ENCODE results near the gene OCRL. TPM values are rescaled to one million over a fixed set of nuclear protein-coding genes. Genes with fewer than 3 reads are reported as not detected.

The OCRL gene
- total and polyA plus RNA-seq, 2 experiments from 2014 or later, result 3.9 to 16.5 TPM

- Histone ChIP-seq H3K4me3 (no peak overlapping the region), H3K27ac (ENCODE audit: low read depth) (no peak overlapping the region), H3K4me2 (no peak overlapping the region), H3K79me2 (replicated peaks; ENCODE audit: insufficient read depth) (no peaks in the 10 kb centered on the region), H4K20me1 (replicated peaks; ENCODE audit: insufficient read depth) (no peaks in the 10 kb centered on the region), H2AFZ (no peak overlapping the region), H3F3A (replicated peaks; ENCODE audit: low read depth) (no peaks in the 10 kb centered on the region), H3K4me1 (ENCODE audit: insufficient read depth) (no peaks in the 10 kb centered on the region), H3K36me3 (ENCODE audit: insufficient read depth) (no peaks in the 10 kb centered on the region), H3K9me2 (ENCODE audit: insufficient read depth) (no peaks in the 10 kb centered on the region), H3K27me3 (ENCODE audit: insufficient read depth) (no peaks in the 10 kb centered on the region)
- no peaks in the 10 kb centered on the region for H3K27me3 Mint-ChIP-seq (ENCODE audit: insufficient read depth, low read depth, poor library complexity)
- DNase-seq (ENCODE audit: low spot score), result no peak
- no peak overlapping the region for H3K4me3 Mint-ChIP-seq
- H3K27ac Mint-ChIP-seq, result no peak overlapping the region
- H3K36me3 Mint-ChIP-seq (ENCODE audit: low read depth), result no peaks in the 10 kb centered on the region
- H3K4me1 Mint-ChIP-seq, result peaks cover 11% of the 10 kb centered on the region; the same call in 2 of the 3 replicates
- no peak for TF ChIP-seq ZNF331 (CRISPR knock-in tag; IDR thresholded peaks at IDR 0.05; ENCODE audit: low read depth)
- TF ChIP-seq JUNB (IDR thresholded peaks at IDR 0.05; ENCODE audit: unreplicated experiment), result no peak
- no peak for TF ChIP-seq STAT1 (IDR thresholded peaks at IDR 0.05; ENCODE audit: unreplicated experiment)
- no peak for TF ChIP-seq CREB1 (CRISPR knock-in tag; IDR thresholded peaks at IDR 0.05; ENCODE audit: low read depth)
- ATAC-seq, result no peak
- H3K9me3 Mint-ChIP-seq, result no peaks in the 10 kb centered on the region
Observed at GRCh38 chrX:129608496-129608895, 68.4 kb downstream of the OCRL start.

GRCh38 chrX:129609395-129609794, 69.3 kb downstream of the OCRL start:
- DNase-seq (ENCODE audit: low spot score) (no peak), ATAC-seq (no peak)
- Histone ChIP-seq H3K27ac (ENCODE audit: low read depth) (no peak overlapping the region), H4K20me1 (replicated peaks; ENCODE audit: insufficient read depth) (no peaks in the 10 kb centered on the region), H3K4me1 (ENCODE audit: insufficient read depth) (no peaks in the 10 kb centered on the region), H3K4me3 (no peak overlapping the region), H3K27me3 (ENCODE audit: insufficient read depth) (no peaks in the 10 kb centered on the region), H3K79me2 (replicated peaks; ENCODE audit: insufficient read depth) (no peaks in the 10 kb centered on the region), H3K4me2 (no peak overlapping the region), H2AFZ (no peak overlapping the region), H3K36me3 (ENCODE audit: insufficient read depth) (no peaks in the 10 kb centered on the region), H3F3A (replicated peaks; ENCODE audit: low read depth) (no peaks in the 10 kb centered on the region), H3K9me2 (ENCODE audit: insufficient read depth) (no peaks in the 10 kb centered on the region)
- H3K4me3 Mint-ChIP-seq, result no peak overlapping the region
- peaks cover 16% of the 10 kb centered on the region for H3K4me1 Mint-ChIP-seq
- H3K27me3 Mint-ChIP-seq (ENCODE audit: insufficient read depth, low read depth, poor library complexity), result no peaks in the 10 kb centered on the region
- TF ChIP-seq POLR2AphosphoS5 (IDR thresholded peaks at IDR 0.05; ENCODE audit: low read depth) (no peak), CTCF (conservative IDR thresholded peaks at IDR 0.05; ENCODE audit: low read depth in 2 of 2) (peak in 1 of 2 experiments; percentile 43; a peak in 3 of 4 replicates)
- no peaks in the 10 kb centered on the region for H3K9me3 Mint-ChIP-seq
- no peaks in the 10 kb centered on the region for H3K36me3 Mint-ChIP-seq (ENCODE audit: low read depth)
- no peak overlapping the region for H3K27ac Mint-ChIP-seq

GRCh38 chrX:129612396-129612795, 72.3 kb downstream of the OCRL start:
- no peaks in the 10 kb centered on the region for H3K27me3 Mint-ChIP-seq (ENCODE audit: insufficient read depth, low read depth, poor library complexity)
- no peak for TF ChIP-seq REST (IDR thresholded peaks at IDR 0.05; ENCODE audit: unreplicated experiment)
- no peak for TF ChIP-seq NANOG (IDR thresholded peaks at IDR 0.05; ENCODE audit: borderline replicate concordance)
- no peak for TF ChIP-seq POLR2AphosphoS5 (IDR thresholded peaks at IDR 0.05; ENCODE audit: low read depth)
- no peak for TF ChIP-seq EZH2phosphoT487 (IDR thresholded peaks at IDR 0.05; ENCODE audit: unreplicated experiment)
- no peak for TF ChIP-seq STAT1 (IDR thresholded peaks at IDR 0.05; ENCODE audit: unreplicated experiment)

More at GRCh38 chrX:129612396-129612795, 72.3 kb downstream of the OCRL start:
- Histone ChIP-seq H3K9me2 (ENCODE audit: insufficient read depth) (no peaks in the 10 kb centered on the region), H3K36me3 (ENCODE audit: insufficient read depth) (no peaks in the 10 kb centered on the region), H3K4me2 (no peak overlapping the region), H3K4me1 (ENCODE audit: insufficient read depth) (no peaks in the 10 kb centered on the region; the same call in 1 of the 2 replicates), H3K4me3 (no peak overlapping the region), H3K27ac (ENCODE audit: low read depth) (no peak overlapping the region), H2AFZ (no peak overlapping the region), H3F3A (replicated peaks; ENCODE audit: low read depth) (no peaks in the 10 kb centered on the region), H3K79me2 (replicated peaks; ENCODE audit: insufficient read depth) (no peaks in the 10 kb centered on the region), H4K20me1 (replicated peaks; ENCODE audit: insufficient read depth) (no peaks in the 10 kb centered on the region), H3K27me3 (ENCODE audit: insufficient read depth) (no peaks in the 10 kb centered on the region)
- DNase-seq (ENCODE audit: low spot score) (no peak), ATAC-seq (no peak)
- no peak overlapping the region for H3K27ac Mint-ChIP-seq
- H3K4me3 Mint-ChIP-seq, result no peak overlapping the region
- no peaks in the 10 kb centered on the region for H3K9me3 Mint-ChIP-seq
- H3K4me1 Mint-ChIP-seq, result peaks cover 8% of the 10 kb centered on the region; the same call in 2 of the 3 replicates
- H3K36me3 Mint-ChIP-seq (ENCODE audit: low read depth), result no peaks in the 10 kb centered on the region
